K562 (cell line): ENCODE measurements around the gene GIGYF2.

Experiments used
- CLOCK ChIP-seq: fragments of 250-450 bp; sonication (Bioruptor Pico); IDR thresholded peaks from 2 replicates; pipeline ENCODE4 v1.4.0; 2020; ENCODE audit warnings: mild to moderate bottlenecking, moderate library complexity, borderline replicate concordance
- EZH2 ChIP-seq: IDR thresholded peaks from 2 replicates; pipeline ENCODE4 v1.6.1; 2012; ENCODE audit warnings: low read depth, mild to moderate bottlenecking, inconsistent platforms, low read length, borderline replicate concordance
- HES1 ChIP-seq: fragments of 450-650 bp; IDR thresholded peaks from 2 replicates; pipeline ENCODE4 v1.6.1; 2016; ENCODE audit warnings: low read depth, mild to moderate bottlenecking, moderate library complexity
- KDM1A ChIP-seq, 2 experiments: fragments of 450-650 bp; IDR thresholded peaks; 2 replicates each; pipeline ENCODE4 v1.6.1; 2016; ENCODE audit warnings: mild to moderate bottlenecking in 2 of 2
- MYBL2 ChIP-seq, 2 experiments: fragments of 450-650 bp in 1 of 2; sonication (generic) in 1 of 2; formaldehyde crosslinking in 1 of 2; IDR thresholded peaks; 2 replicates each; pipeline versions ENCODE4 v1.6.1 to v1.8.1; 2017 to 2022; ENCODE audit warnings: borderline replicate concordance in 1 of 2, inconsistent platforms in 1 of 2, low read depth in 1 of 2, mild to moderate bottlenecking in 1 of 2, missing genetic modification reagents in 1 of 2, moderate library complexity in 1 of 2
- MYC ChIP-seq, 2 experiments: fragments of 250-450 bp in 1 of 2; sonication (Bioruptor Pico) in 1 of 2; IDR thresholded peaks; 2 replicates each; pipeline versions ENCODE4 v1.5.1 to v1.6.1; 2012 to 2021; ENCODE audit warnings: low read depth in 2 of 2, borderline replicate concordance in 1 of 2, improper control_type of control experiment in 1 of 2, low read length in 1 of 2, mild to moderate bottlenecking in 1 of 2, moderate library complexity in 1 of 2
- NCOA1 ChIP-seq: fragments of 450-650 bp; IDR thresholded peaks from 2 replicates; pipeline ENCODE4 v1.6.1; 2016; ENCODE audit warnings: low read depth
- TRIM24 ChIP-seq, 2 experiments: fragments of 450-650 bp; IDR thresholded peaks; 2 replicates each; pipeline ENCODE4 v1.6.1; 2016
- ZNF398 ChIP-seq: fragments of 250-450 bp; sonication (Bioruptor Pico); IDR thresholded peaks from 2 replicates; pipeline ENCODE4 v1.8.0; 2021; ENCODE audit warnings: moderate library complexity, mild to moderate bottlenecking, inconsistent platforms
- ZNF551 ChIP-seq: fragments of 250-450 bp; sonication (Bioruptor Pico); IDR thresholded peaks from 2 replicates; pipeline ENCODE4 v1.5.0; 2021; ENCODE audit warnings: mild to moderate bottlenecking, moderate library complexity
- TF ChIP-seq, protein P1 (sequence below), 3 experiments: IDR thresholded peaks in 2 of 3; conservative IDR thresholded peaks in 1 of 3; 2 replicates each; pipeline ENCODE4 v1.5.1; 2011 to 2012; ENCODE audit warnings: low read length in 3 of 3, mild to moderate bottlenecking in 3 of 3, control low read depth in 2 of 3, improper control_type of control experiment in 1 of 3, inconsistent platforms in 1 of 3, low read depth in 1 of 3, mixed read lengths in 1 of 3, moderate library complexity in 1 of 3; ENCODE audit not compliant: insufficient read depth in 2 of 3
- TF ChIP-seq, protein P2 (sequence below): fragments of 450-650 bp; formaldehyde crosslinking; IDR thresholded peaks from 2 replicates; pipeline ENCODE4 v1.4.0; 2020; ENCODE audit warnings: mild to moderate bottlenecking, moderate library complexity
- TF ChIP-seq, protein P3 (sequence below): fragments of 450-650 bp; conservative IDR thresholded peaks from 2 replicates; pipeline ENCODE4 v1.6.1; 2016; ENCODE audit warnings: missing genetic modification characterization, low read depth, mild to moderate bottlenecking, missing compliant biosample characterization, moderate library complexity

DNA sequence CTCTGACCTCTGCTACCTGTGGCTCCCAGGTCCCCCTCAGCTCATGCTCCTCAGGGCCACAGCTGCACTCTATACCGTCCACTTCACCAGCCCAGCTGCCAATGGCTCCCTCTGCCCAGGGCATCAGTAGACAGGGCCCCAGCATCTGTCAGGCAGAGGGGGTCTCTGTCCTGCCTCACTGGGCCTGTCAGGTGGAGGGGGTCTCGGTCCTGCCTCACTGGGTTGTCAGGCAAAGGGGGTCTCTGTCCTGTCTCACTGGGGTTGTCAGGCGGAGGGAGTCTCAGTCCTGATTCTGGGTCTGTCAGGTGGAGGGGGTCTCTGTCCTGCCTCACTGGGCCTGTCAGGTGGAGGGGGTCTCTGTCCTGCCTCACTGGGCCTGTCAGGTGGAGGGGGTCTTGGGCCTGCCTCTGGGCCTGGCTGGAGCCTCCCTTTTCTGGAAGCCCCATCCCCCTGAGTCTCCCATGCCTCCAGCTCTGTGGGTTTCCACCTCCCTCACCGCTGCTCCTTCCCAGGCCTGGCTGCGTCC, 192.8 kb downstream of the GIGYF2 start:
- TF ChIP-seq, protein P1, sequence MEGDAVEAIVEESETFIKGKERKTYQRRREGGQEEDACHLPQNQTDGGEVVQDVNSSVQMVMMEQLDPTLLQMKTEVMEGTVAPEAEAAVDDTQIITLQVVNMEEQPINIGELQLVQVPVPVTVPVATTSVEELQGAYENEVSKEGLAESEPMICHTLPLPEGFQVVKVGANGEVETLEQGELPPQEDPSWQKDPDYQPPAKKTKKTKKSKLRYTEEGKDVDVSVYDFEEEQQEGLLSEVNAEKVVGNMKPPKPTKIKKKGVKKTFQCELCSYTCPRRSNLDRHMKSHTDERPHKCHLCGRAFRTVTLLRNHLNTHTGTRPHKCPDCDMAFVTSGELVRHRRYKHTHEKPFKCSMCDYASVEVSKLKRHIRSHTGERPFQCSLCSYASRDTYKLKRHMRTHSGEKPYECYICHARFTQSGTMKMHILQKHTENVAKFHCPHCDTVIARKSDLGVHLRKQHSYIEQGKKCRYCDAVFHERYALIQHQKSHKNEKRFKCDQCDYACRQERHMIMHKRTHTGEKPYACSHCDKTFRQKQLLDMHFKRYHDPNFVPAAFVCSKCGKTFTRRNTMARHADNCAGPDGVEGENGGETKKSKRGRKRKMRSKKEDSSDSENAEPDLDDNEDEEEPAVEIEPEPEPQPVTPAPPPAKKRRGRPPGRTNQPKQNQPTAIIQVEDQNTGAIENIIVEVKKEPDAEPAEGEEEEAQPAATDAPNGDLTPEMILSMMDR (IDR thresholded peaks at IDR 0.05 in 2 of 3, conservative IDR thresholded peaks at IDR 0.05 in 1 of 3; ENCODE audit: insufficient read depth in 2 of 3, low read depth in 1 of 3, low read length in 3 of 3), result no peak
- TF ChIP-seq MYC (IDR thresholded peaks at IDR 0.05; ENCODE audit: low read depth, low read length) (no peak), MYC (CRISPR knock-in tag; IDR thresholded peaks at IDR 0.05; ENCODE audit: borderline replicate concordance, low read depth) (no peak), EZH2 (no peak), KDM1A (IDR thresholded peaks at IDR 0.05) (no peak), HES1 (no peak), TRIM24 (IDR thresholded peaks at IDR 0.05) (no peak), ZNF551 (CRISPR knock-in tag) (no peak), NCOA1 (no peak), ZNF398 (CRISPR knock-in tag) (no peak), MYBL2 (IDR thresholded peaks at IDR 0.05; ENCODE audit: low read depth) (no peak), MYBL2 (CRISPR knock-in tag; IDR thresholded peaks at IDR 0.05; ENCODE audit: borderline replicate concordance) (no peak), CLOCK (CRISPR knock-in tag) (no peak)
- TF ChIP-seq, protein P2, sequence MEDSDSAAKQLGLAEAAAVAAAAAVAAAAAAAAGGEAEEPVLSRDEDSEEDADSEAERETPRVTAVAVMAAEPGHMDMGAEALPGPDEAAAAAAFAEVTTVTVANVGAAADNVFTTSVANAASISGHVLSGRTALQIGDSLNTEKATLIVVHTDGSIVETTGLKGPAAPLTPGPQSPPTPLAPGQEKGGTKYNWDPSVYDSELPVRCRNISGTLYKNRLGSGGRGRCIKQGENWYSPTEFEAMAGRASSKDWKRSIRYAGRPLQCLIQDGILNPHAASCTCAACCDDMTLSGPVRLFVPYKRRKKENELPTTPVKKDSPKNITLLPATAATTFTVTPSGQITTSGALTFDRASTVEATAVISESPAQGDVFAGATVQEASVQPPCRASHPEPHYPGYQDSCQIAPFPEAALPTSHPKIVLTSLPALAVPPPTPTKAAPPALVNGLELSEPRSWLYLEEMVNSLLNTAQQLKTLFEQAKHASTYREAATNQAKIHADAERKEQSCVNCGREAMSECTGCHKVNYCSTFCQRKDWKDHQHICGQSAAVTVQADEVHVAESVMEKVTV, result no peak
- TF ChIP-seq, protein P3, sequence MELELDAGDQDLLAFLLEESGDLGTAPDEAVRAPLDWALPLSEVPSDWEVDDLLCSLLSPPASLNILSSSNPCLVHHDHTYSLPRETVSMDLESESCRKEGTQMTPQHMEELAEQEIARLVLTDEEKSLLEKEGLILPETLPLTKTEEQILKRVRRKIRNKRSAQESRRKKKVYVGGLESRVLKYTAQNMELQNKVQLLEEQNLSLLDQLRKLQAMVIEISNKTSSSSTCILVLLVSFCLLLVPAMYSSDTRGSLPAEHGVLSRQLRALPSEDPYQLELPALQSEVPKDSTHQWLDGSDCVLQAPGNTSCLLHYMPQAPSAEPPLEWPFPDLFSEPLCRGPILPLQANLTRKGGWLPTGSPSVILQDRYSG (tag), result no peak
